ENCODE measurements around the gene LACTB. TPM values are rescaled to one million over a fixed set of nuclear protein-coding genes. Genes with fewer than 3 reads are reported as not detected.

Gene LACTB
- total and polyA plus RNA-seq, 2 of the 13 experiments (the other 11 are each of a cell fraction or from before 2014, with no cell fraction given), result 14.8 to 23.0 TPM

DNA sequence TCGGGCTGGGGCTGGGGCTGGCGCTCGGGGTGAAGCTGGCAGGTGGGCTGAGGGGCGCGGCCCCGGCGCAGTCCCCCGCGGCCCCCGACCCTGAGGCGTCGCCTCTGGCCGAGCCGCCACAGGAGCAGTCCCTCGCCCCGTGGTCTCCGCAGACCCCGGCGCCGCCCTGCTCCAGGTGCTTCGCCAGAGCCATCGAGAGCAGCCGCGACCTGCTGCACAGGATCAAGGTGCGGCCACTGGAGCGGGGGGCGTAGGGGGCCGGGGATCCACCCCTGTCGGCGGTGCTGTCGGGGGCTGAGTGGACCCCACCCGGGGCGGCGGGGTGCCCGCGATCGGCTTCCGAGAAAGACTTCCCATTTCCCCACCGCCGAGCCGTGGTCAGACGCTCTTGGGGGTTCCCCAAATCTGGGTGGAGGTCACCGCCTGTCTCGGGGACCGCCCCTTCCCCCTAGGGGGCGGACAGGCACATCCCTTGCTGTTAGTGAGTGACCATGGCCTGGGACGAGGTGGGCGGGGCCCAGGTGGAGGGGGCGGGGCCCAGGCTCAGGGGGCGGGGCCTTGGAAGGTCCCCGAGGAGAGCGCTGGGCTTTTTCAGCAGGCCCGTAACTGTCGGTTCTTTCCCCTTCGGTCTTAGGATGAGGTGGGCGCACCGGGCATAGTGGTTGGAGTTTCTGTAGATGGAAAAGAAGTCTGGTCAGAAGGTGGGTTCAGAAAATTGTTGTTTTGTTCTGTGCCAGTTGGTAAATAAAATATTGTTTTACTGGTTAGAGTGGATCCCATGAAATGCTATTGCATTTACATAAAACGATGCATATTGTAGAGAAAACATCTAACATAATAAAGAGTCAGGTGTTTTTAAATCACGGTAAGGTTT, 578 bp downstream of the LACTB start (continued):
- TF ChIP-seq, protein P1, sequence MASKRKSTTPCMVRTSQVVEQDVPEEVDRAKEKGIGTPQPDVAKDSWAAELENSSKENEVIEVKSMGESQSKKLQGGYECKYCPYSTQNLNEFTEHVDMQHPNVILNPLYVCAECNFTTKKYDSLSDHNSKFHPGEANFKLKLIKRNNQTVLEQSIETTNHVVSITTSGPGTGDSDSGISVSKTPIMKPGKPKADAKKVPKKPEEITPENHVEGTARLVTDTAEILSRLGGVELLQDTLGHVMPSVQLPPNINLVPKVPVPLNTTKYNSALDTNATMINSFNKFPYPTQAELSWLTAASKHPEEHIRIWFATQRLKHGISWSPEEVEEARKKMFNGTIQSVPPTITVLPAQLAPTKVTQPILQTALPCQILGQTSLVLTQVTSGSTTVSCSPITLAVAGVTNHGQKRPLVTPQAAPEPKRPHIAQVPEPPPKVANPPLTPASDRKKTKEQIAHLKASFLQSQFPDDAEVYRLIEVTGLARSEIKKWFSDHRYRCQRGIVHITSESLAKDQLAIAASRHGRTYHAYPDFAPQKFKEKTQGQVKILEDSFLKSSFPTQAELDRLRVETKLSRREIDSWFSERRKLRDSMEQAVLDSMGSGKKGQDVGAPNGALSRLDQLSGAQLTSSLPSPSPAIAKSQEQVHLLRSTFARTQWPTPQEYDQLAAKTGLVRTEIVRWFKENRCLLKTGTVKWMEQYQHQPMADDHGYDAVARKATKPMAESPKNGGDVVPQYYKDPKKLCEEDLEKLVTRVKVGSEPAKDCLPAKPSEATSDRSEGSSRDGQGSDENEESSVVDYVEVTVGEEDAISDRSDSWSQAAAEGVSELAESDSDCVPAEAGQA (IDR thresholded peaks at IDR 0.05; ENCODE audit: low read depth), result no peak
- TF ChIP-seq, protein P1 (CRISPR knock-in tag; IDR thresholded peaks at IDR 0.05; ENCODE audit: borderline replicate concordance), result no peak; the same call in 1 of the 2 replicates
- TF ChIP-seq ZNF225 (CRISPR knock-in tag; IDR thresholded peaks at IDR 0.05), result no peak
- TF ChIP-seq PITX1 (CRISPR knock-in tag; IDR thresholded peaks at IDR 0.05), result peak; percentile 28; the same call in 1 of the 2 replicates
- TF ChIP-seq, protein P2, sequence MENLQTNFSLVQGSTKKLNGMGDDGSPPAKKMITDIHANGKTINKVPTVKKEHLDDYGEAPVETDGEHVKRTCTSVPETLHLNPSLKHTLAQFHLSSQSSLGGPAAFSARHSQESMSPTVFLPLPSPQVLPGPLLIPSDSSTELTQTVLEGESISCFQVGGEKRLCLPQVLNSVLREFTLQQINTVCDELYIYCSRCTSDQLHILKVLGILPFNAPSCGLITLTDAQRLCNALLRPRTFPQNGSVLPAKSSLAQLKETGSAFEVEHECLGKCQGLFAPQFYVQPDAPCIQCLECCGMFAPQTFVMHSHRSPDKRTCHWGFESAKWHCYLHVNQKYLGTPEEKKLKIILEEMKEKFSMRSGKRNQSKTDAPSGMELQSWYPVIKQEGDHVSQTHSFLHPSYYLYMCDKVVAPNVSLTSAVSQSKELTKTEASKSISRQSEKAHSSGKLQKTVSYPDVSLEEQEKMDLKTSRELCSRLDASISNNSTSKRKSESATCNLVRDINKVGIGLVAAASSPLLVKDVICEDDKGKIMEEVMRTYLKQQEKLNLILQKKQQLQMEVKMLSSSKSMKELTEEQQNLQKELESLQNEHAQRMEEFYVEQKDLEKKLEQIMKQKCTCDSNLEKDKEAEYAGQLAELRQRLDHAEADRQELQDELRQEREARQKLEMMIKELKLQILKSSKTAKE (CRISPR knock-in tag; IDR thresholded peaks at IDR 0.05; ENCODE audit: borderline replicate concordance), result no peak
- TF ChIP-seq BCL6 (CRISPR knock-in tag; IDR thresholded peaks at IDR 0.05), result no peak
- no peak for TF ChIP-seq ZFP62 (CRISPR knock-in tag; IDR thresholded peaks at IDR 0.05)
- no peak; the same call in 1 of the 2 replicates for TF ChIP-seq FOXO1 (CRISPR knock-in tag; IDR thresholded peaks at IDR 0.05)
- TF ChIP-seq ZNF501 (CRISPR knock-in tag; IDR thresholded peaks at IDR 0.05), result peak; percentile 38; the same call in 1 of the 2 replicates
- no peak for TF ChIP-seq ZNF557 (CRISPR knock-in tag; IDR thresholded peaks at IDR 0.05)
- TF ChIP-seq, protein P3, sequence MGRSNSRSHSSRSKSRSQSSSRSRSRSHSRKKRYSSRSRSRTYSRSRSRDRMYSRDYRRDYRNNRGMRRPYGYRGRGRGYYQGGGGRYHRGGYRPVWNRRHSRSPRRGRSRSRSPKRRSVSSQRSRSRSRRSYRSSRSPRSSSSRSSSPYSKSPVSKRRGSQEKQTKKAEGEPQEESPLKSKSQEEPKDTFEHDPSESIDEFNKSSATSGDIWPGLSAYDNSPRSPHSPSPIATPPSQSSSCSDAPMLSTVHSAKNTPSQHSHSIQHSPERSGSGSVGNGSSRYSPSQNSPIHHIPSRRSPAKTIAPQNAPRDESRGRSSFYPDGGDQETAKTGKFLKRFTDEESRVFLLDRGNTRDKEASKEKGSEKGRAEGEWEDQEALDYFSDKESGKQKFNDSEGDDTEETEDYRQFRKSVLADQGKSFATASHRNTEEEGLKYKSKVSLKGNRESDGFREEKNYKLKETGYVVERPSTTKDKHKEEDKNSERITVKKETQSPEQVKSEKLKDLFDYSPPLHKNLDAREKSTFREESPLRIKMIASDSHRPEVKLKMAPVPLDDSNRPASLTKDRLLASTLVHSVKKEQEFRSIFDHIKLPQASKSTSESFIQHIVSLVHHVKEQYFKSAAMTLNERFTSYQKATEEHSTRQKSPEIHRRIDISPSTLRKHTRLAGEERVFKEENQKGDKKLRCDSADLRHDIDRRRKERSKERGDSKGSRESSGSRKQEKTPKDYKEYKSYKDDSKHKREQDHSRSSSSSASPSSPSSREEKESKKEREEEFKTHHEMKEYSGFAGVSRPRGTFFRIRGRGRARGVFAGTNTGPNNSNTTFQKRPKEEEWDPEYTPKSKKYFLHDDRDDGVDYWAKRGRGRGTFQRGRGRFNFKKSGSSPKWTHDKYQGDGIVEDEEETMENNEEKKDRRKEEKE (IDR thresholded peaks at IDR 0.05), result no peak
- TF ChIP-seq ZBTB7A (CRISPR knock-in tag; IDR thresholded peaks at IDR 0.05), result 0 out of 2 replicates have a peak, but pooled peaks have one; percentile 54
- TF ChIP-seq, protein P4, sequence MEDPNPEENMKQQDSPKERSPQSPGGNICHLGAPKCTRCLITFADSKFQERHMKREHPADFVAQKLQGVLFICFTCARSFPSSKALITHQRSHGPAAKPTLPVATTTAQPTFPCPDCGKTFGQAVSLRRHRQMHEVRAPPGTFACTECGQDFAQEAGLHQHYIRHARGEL (CRISPR knock-in tag; IDR thresholded peaks at IDR 0.05), result no peak
- TF ChIP-seq IKZF1 (IDR thresholded peaks at IDR 0.05), result no peak
- TF ChIP-seq, protein P5, sequence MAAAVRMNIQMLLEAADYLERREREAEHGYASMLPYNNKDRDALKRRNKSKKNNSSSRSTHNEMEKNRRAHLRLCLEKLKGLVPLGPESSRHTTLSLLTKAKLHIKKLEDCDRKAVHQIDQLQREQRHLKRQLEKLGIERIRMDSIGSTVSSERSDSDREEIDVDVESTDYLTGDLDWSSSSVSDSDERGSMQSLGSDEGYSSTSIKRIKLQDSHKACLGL (CRISPR knock-in tag; IDR thresholded peaks at IDR 0.05), result 0 out of 2 replicates have a peak, but pooled peaks have one; percentile 9
- TF ChIP-seq FOSL1 (CRISPR knock-in tag; IDR thresholded peaks at IDR 0.05; ENCODE audit: borderline replicate concordance), result no peak
- no peak for TF ChIP-seq ZNF180 (CRISPR knock-in tag; IDR thresholded peaks at IDR 0.05; ENCODE audit: borderline replicate concordance, low read depth)
- TF ChIP-seq ZNF879 (CRISPR knock-in tag; IDR thresholded peaks at IDR 0.05), result no peak

All from HepG2 (cell line).